WTC11 (cell line): Measurements from ENCODE around the gene WDR7. TPM values are rescaled to one million over a fixed set of nuclear protein-coding genes. Genes with fewer than 3 reads are reported as not detected.

Experiments used
- ATAC-seq: fragments of 200-7000 bp; cut with Tn5 transposase; 2 replicates; pipeline ENCODE4 v1.10.0; 2021; ENCODE audit warnings: mild to moderate bottlenecking, moderate library complexity
- CTCF ChIA-PET: fragments of 300-600 bp; sonication (Branson Sonifier 250); formaldehyde crosslinking; loops from one replicate; lab custom pipeline; 2021; ENCODE audit warnings: antibody characterized with exemption; lab: Charles Lee
- POLR2A ChIA-PET: fragments of 350-600 bp; sonication (Branson Sonifier 250); formaldehyde crosslinking; loops from one replicate; lab custom pipeline; 2021; ENCODE audit warnings: antibody characterized with exemption; lab: Charles Lee
- DNase-seq: peaks from one replicate; pipeline ENCODE4 v3.0.0; 2021; ENCODE audit warnings: low spot score
- H3K27ac Mint-ChIP-seq: 2 replicates; pipeline ENCODE4 v1.8.0; 2021; ENCODE audit warnings: mixed read lengths
- H3K27me3 Mint-ChIP-seq: 2 replicates; pipeline ENCODE4 v1.8.0; 2021; ENCODE audit warnings: low read depth, mild to moderate bottlenecking, moderate library complexity, mixed read lengths
- H3K36me3 Mint-ChIP-seq: 2 replicates; pipeline ENCODE4 v1.8.0; 2021; ENCODE audit warnings: mixed read lengths
- H3K4me1 Mint-ChIP-seq: 2 replicates; pipeline ENCODE4 v1.8.0; 2022; ENCODE audit warnings: mixed read lengths
- H3K4me3 Mint-ChIP-seq: 2 replicates; pipeline ENCODE4 v1.8.0; 2021; ENCODE audit warnings: mild to moderate bottlenecking, moderate library complexity, mixed read lengths
- H3K9me3 Mint-ChIP-seq: 2 replicates; pipeline ENCODE4 v1.8.0; 2021; ENCODE audit warnings: mixed read lengths
- CREB1 ChIP-seq: sonication (generic); formaldehyde crosslinking; IDR thresholded peaks from 2 replicates; pipeline ENCODE4 v1.8.0; 2023; ENCODE audit warnings: mild to moderate bottlenecking, missing genetic modification reagents
- ELF4 ChIP-seq: sonication (generic); formaldehyde crosslinking; IDR thresholded peaks from 2 replicates; pipeline ENCODE4 v1.8.1; 2022; ENCODE audit warnings: low read depth, mild to moderate bottlenecking, moderate library complexity, missing genetic modification reagents
- EMX1 ChIP-seq: fragments of 250-450 bp; sonication (Bioruptor Pico); IDR thresholded peaks from 2 replicates; pipeline ENCODE4 v1.8.0; 2021; ENCODE audit warnings: mild to moderate bottlenecking
- ETV6 ChIP-seq: sonication (generic); formaldehyde crosslinking; IDR thresholded peaks from 2 replicates; pipeline ENCODE4 v1.8.1; 2022; ENCODE audit warnings: mild to moderate bottlenecking, missing genetic modification reagents
- GABPB1 ChIP-seq: sonication (generic); formaldehyde crosslinking; IDR thresholded peaks from 2 replicates; pipeline ENCODE4 v1.8.1; 2023; ENCODE audit warnings: mild to moderate bottlenecking, missing genetic modification reagents
- JUN ChIP-seq: sonication (generic); formaldehyde crosslinking; IDR thresholded peaks from 2 replicates; pipeline ENCODE4 v1.8.0; 2023; ENCODE audit warnings: mild to moderate bottlenecking, missing genetic modification reagents
- MAX ChIP-seq: sonication (generic); formaldehyde crosslinking; IDR thresholded peaks from 2 replicates; pipeline ENCODE4 v1.8.0; 2022; ENCODE audit warnings: mild to moderate bottlenecking, missing genetic modification reagents
- NR2C2 ChIP-seq: sonication (generic); formaldehyde crosslinking; IDR thresholded peaks from 2 replicates; pipeline ENCODE4 v1.8.0; 2022; ENCODE audit warnings: mild to moderate bottlenecking, missing genetic modification reagents
- PREB ChIP-seq: sonication (generic); formaldehyde crosslinking; IDR thresholded peaks from 2 replicates; pipeline ENCODE4 v1.8.1; 2022; ENCODE audit warnings: mild to moderate bottlenecking, missing genetic modification reagents, moderate library complexity, borderline replicate concordance
- RELA ChIP-seq: sonication (generic); formaldehyde crosslinking; IDR thresholded peaks from 2 replicates; pipeline ENCODE4 v1.8.1; 2022; ENCODE audit warnings: missing genetic modification reagents, mild to moderate bottlenecking, borderline replicate concordance
- RORB ChIP-seq: fragments of 250-450 bp; sonication (Bioruptor Pico); IDR thresholded peaks from 2 replicates; pipeline ENCODE4 v1.9.0; 2021; ENCODE audit warnings: mild to moderate bottlenecking
- ZMAT4 ChIP-seq: fragments of 250-450 bp; sonication (Bioruptor Pico); IDR thresholded peaks from 2 replicates; pipeline ENCODE4 v1.9.0; 2021; ENCODE audit warnings: mild to moderate bottlenecking
- total RNA-seq: library from RNA; stranded (reverse); gene quantifications from 3 replicates; pipeline ENCODE4 v1.2.3, GENCODE V29; 2021
- TF ChIP-seq, protein P1 (sequence below): sonication (generic); formaldehyde crosslinking; IDR thresholded peaks from 2 replicates; pipeline ENCODE4 v1.8.1; 2023; ENCODE audit warnings: mild to moderate bottlenecking, moderate library complexity, missing genetic modification reagents
- TF ChIP-seq, protein P2 (sequence below): sonication (generic); formaldehyde crosslinking; IDR thresholded peaks from 2 replicates; pipeline ENCODE4 v1.8.0; 2022; ENCODE audit warnings: mild to moderate bottlenecking, missing genetic modification reagents
- TF ChIP-seq, protein P3 (sequence below): sonication (generic); formaldehyde crosslinking; IDR thresholded peaks from 2 replicates; pipeline ENCODE4 v1.8.0; 2022; ENCODE audit warnings: mild to moderate bottlenecking, missing genetic modification reagents
- TF ChIP-seq, protein P4 (sequence below): sonication (generic); formaldehyde crosslinking; IDR thresholded peaks from 2 replicates; pipeline ENCODE4 v1.8.0; 2023; ENCODE audit warnings: missing genetic modification reagents
- TF ChIP-seq, protein P5 (sequence below): sonication (generic); formaldehyde crosslinking; IDR thresholded peaks from 2 replicates; pipeline ENCODE4 v1.8.1; 2023; ENCODE audit warnings: mild to moderate bottlenecking, missing genetic modification reagents

WDR7 gene
- total RNA-seq, 1 experiment from 2014 or later = 12.2 TPM

GRCh38 chr18:56721491-56721890 lies 70.3 kb downstream of the WDR7 start:
- Mint-ChIP-seq H3K4me3 (no peak overlapping the region), H3K9me3 (no peaks in the 10 kb centered on the region), H3K4me1 (no peaks in the 10 kb centered on the region), H3K27me3 (no peaks in the 10 kb centered on the region), H3K36me3 (peaks cover 3% of the 10 kb centered on the region; the same call in 1 of the 2 replicates), H3K27ac (no peak overlapping the region)
- CTCF ChIA-PET = no interaction called here
- POLR2A ChIA-PET = no interaction called here
- ATAC-seq (no peak), DNase-seq (no peak)
- TF ChIP-seq JUN (CRISPR knock-in tag) = no peak
- TF ChIP-seq EMX1 = no peak
- no peak for TF ChIP-seq GABPB1
- TF ChIP-seq CREB1 = no peak
- TF ChIP-seq, protein P1, sequence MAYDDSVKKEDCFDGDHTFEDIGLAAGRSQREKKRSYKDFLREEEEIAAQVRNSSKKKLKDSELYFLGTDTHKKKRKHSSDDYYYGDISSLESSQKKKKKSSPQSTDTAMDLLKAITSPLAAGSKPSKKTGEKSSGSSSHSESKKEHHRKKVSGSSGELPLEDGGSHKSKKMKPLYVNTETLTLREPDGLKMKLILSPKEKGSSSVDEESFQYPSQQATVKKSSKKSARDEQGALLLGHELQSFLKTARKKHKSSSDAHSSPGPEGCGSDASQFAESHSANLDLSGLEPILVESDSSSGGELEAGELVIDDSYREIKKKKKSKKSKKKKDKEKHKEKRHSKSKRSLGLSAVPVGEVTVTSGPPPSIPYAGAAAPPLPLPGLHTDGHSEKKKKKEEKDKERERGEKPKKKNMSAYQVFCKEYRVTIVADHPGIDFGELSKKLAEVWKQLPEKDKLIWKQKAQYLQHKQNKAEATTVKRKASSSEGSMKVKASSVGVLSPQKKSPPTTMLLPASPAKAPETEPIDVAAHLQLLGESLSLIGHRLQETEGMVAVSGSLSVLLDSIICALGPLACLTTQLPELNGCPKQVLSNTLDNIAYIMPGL = no peak
- TF ChIP-seq, protein P2, sequence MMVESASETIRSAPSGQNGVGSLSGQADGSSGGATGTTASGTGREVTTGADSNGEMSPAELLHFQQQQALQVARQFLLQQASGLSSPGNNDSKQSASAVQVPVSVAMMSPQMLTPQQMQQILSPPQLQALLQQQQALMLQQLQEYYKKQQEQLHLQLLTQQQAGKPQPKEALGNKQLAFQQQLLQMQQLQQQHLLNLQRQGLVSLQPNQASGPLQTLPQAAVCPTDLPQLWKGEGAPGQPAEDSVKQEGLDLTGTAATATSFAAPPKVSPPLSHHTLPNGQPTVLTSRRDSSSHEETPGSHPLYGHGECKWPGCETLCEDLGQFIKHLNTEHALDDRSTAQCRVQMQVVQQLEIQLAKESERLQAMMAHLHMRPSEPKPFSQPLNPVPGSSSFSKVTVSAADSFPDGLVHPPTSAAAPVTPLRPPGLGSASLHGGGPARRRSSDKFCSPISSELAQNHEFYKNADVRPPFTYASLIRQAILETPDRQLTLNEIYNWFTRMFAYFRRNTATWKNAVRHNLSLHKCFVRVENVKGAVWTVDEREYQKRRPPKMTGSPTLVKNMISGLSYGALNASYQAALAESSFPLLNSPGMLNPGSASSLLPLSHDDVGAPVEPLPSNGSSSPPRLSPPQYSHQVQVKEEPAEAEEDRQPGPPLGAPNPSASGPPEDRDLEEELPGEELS (CRISPR knock-in tag) = no peak
- no peak for TF ChIP-seq ZMAT4
- TF ChIP-seq MAX (CRISPR knock-in tag) = no peak
- no peak for TF ChIP-seq RELA (CRISPR knock-in tag)
- TF ChIP-seq, protein P3, sequence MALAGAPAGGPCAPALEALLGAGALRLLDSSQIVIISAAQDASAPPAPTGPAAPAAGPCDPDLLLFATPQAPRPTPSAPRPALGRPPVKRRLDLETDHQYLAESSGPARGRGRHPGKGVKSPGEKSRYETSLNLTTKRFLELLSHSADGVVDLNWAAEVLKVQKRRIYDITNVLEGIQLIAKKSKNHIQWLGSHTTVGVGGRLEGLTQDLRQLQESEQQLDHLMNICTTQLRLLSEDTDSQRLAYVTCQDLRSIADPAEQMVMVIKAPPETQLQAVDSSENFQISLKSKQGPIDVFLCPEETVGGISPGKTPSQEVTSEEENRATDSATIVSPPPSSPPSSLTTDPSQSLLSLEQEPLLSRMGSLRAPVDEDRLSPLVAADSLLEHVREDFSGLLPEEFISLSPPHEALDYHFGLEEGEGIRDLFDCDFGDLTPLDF (CRISPR knock-in tag) = no peak
- TF ChIP-seq, protein P4, sequence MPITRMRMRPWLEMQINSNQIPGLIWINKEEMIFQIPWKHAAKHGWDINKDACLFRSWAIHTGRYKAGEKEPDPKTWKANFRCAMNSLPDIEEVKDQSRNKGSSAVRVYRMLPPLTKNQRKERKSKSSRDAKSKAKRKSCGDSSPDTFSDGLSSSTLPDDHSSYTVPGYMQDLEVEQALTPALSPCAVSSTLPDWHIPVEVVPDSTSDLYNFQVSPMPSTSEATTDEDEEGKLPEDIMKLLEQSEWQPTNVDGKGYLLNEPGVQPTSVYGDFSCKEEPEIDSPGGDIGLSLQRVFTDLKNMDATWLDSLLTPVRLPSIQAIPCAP (CRISPR knock-in tag) = no peak
- TF ChIP-seq NR2C2 (CRISPR knock-in tag) = no peak
- no peak for TF ChIP-seq ETV6 (CRISPR knock-in tag)

DNA sequence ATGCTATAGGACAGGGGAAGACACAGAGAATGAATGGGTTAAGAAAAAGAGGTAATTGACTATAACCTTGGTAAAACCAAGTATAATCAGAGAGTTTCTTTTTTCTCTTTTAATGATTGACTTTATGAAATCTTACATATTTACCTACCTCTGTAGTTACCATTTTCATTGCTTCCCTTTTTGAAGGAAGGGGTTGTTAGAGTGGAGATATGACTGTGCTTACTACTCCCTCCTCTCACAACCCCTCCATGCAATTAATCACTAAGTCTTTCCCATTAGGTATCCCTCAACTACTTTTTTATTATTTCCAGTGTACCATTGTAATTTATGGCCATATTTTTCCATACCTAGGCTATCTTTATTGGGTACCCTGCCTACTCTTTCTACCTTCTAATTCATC lies 71.4 kb downstream of the WDR7 start:
- peaks cover 5% of the 10 kb centered on the region for H3K4me1 Mint-ChIP-seq
- H3K27ac Mint-ChIP-seq = no peak overlapping the region
- ATAC-seq (no peak), DNase-seq (no peak)
- POLR2A ChIA-PET = no interaction called here
- CTCF ChIA-PET = no interaction called here
- H3K36me3 Mint-ChIP-seq = peaks cover 3% of the 10 kb centered on the region; the same call in 1 of the 2 replicates
- H3K9me3 Mint-ChIP-seq = no peaks in the 10 kb centered on the region
- no peak overlapping the region for H3K4me3 Mint-ChIP-seq
- no peak for TF ChIP-seq PREB (CRISPR knock-in tag)
- TF ChIP-seq ELF4 (CRISPR knock-in tag) = no peak
- no peaks in the 10 kb centered on the region for H3K27me3 Mint-ChIP-seq

GRCh38 chr18:56723068-56723467 lies 71.9 kb downstream of the WDR7 start:
- DNase-seq = no peak
- no peak for TF ChIP-seq RORB
- TF ChIP-seq, protein P5, sequence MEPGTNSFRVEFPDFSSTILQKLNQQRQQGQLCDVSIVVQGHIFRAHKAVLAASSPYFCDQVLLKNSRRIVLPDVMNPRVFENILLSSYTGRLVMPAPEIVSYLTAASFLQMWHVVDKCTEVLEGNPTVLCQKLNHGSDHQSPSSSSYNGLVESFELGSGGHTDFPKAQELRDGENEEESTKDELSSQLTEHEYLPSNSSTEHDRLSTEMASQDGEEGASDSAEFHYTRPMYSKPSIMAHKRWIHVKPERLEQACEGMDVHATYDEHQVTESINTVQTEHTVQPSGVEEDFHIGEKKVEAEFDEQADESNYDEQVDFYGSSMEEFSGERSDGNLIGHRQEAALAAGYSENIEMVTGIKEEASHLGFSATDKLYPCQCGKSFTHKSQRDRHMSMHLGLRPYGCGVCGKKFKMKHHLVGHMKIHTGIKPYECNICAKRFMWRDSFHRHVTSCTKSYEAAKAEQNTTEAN (CRISPR knock-in tag) = no peak
- no peak overlapping the region for H3K27ac Mint-ChIP-seq
- no peaks in the 10 kb centered on the region for H3K9me3 Mint-ChIP-seq
- no peak overlapping the region for H3K4me3 Mint-ChIP-seq
- POLR2A ChIA-PET = no interaction called here
- CTCF ChIA-PET = no interaction called here
- H3K36me3 Mint-ChIP-seq = peaks cover 3% of the 10 kb centered on the region; the same call in 1 of the 2 replicates
- ATAC-seq = no peak
- H3K27me3 Mint-ChIP-seq = no peaks in the 10 kb centered on the region
- H3K4me1 Mint-ChIP-seq = peaks cover 10% of the 10 kb centered on the region
